Measurements from ENCODE around the gene FOXK2.
"Not testable (repeated sequence)": the region's sequence is repeated elsewhere in the genome, so short reads cannot be mapped to it uniquely, and the experiment has no call there.

The FOXK2 gene

DNA sequence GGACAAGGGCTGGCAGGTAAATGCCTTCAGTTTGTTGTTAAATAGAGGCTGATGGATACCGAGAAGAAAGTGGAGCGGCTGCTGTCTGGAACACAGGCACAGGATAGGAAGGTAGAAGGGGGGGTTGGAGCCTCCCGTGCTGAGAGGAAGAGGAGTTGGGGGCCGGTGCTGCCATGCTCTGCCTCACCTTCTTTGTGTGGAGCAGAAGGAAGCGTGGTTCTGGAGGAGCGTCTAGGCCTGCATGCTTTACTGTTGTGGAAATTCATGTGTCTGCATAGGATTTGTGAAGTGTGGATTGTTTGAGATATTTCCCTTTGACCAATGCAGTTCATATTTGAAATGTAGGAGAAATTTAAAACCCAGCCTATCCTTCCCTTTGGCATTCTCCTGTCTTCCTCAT lies 52.3 kb downstream of the FOXK2 start:
- Histone ChIP-seq H3K27me3 (replicated peaks; ENCODE audit: control insufficient read depth, insufficient read depth, low read length) (no peaks in the 10 kb centered on the region), H3K4me3 (replicated peaks; ENCODE audit: low read depth, low read length) (no peak overlapping the region), H3K36me3 (ENCODE audit: control insufficient read depth, insufficient read depth, low read length) (peaks cover 40% of the 10 kb centered on the region)
- DNase-seq (ENCODE audit: extremely low read depth, insufficient read length) = no peak
- TF ChIP-seq, protein P1, sequence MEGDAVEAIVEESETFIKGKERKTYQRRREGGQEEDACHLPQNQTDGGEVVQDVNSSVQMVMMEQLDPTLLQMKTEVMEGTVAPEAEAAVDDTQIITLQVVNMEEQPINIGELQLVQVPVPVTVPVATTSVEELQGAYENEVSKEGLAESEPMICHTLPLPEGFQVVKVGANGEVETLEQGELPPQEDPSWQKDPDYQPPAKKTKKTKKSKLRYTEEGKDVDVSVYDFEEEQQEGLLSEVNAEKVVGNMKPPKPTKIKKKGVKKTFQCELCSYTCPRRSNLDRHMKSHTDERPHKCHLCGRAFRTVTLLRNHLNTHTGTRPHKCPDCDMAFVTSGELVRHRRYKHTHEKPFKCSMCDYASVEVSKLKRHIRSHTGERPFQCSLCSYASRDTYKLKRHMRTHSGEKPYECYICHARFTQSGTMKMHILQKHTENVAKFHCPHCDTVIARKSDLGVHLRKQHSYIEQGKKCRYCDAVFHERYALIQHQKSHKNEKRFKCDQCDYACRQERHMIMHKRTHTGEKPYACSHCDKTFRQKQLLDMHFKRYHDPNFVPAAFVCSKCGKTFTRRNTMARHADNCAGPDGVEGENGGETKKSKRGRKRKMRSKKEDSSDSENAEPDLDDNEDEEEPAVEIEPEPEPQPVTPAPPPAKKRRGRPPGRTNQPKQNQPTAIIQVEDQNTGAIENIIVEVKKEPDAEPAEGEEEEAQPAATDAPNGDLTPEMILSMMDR (IDR thresholded peaks at IDR 0.05; ENCODE audit: insufficient read depth, low read length, poor library complexity, severe bottlenecking) = no peak

DNA sequence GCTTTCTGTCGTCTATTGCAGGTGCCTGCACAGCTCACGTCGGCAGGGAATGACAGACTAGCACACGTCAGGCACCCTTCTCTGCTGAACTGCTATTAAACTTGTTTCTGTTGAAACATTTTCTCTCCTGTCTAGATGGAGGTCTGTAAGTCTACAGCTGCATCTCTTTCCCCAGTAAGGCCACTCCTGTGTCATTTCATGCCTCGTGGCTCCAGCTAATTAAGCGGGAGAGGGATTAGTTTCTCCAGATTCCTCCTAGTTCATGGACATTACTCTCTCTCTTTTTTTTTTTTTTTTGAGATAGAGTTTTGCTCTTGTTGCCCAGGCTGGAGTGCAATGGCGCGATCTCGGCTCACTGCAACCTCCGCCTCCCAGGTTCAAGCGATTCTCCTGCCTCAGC lies 54.5 kb downstream of the FOXK2 start:
- TF ChIP-seq, protein P1 (IDR thresholded peaks at IDR 0.05; ENCODE audit: insufficient read depth, low read length, poor library complexity, severe bottlenecking) = no peak
- no peak for DNase-seq (ENCODE audit: extremely low read depth, insufficient read length)
- no peak overlapping the region for H3K4me3 ChIP-seq (replicated peaks; ENCODE audit: low read depth, low read length)
- no peaks in the 10 kb centered on the region for H3K27me3 ChIP-seq (replicated peaks; ENCODE audit: control insufficient read depth, insufficient read depth, low read length)
- peaks cover 34% of the 10 kb centered on the region for H3K36me3 ChIP-seq (ENCODE audit: control insufficient read depth, insufficient read depth, low read length)

DNA sequence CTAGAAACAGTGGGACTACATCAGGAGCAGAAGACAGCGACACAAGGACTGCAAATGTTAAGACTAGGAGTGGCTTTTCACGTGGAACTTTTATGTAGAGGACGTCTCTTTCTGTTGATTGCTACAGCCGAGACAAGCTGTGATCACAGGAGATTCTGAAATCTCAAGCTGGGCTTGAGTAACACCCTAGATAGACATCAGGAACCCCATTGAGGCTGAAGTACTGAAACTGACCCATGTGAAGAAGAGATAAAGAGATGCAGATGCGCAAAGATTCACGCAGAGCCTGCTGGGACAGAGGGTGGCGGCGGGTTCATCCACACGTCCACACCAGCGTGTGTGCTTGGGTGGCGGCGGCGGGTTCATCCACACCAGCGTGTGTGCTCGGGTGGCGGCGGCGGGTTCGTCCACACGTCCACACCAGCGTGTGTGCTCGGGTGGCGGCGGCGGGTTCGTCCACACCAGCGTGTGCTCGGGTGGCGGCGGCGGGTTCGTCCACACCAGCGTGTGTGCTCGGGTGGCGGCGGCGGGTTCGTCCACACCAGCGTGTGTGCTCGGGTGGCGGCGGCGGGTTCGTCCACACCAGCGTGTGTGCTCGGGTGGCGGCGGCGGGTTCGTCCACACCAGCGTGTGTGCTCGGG lies 56.2 kb downstream of the FOXK2 start:
- DNase-seq (ENCODE audit: extremely low read depth, insufficient read length); H3K4me3 ChIP-seq (replicated peaks; ENCODE audit: low read depth, low read length): not testable (repeated sequence)
- H3K36me3 ChIP-seq (ENCODE audit: control insufficient read depth, insufficient read depth, low read length) = peaks cover 29% of the 10 kb centered on the region

DNA sequence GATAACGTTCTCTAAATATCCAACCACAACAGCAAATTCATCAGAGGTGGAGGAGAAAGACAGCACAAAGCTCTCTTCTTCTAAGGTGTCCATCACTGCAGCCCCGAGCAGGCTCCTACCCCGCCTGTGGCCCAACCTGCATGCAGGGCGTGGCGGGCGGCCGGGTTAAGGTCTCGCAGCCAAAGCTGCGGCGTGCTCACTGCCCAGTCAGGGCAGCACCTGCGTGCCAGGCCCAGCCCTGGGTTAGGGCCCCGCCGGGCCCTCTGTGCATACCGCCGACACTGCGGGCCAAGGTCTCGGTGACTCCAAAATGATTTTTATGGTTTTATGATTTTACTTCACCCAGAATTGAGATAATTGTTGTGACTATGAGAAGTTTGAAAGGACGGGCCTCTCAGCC lies 57.8 kb downstream of the FOXK2 start:
- TF ChIP-seq, protein P1 (IDR thresholded peaks at IDR 0.05; ENCODE audit: insufficient read depth, low read length, poor library complexity, severe bottlenecking) = no peak
- peaks cover 25% of the 10 kb centered on the region for H3K36me3 ChIP-seq (ENCODE audit: control insufficient read depth, insufficient read depth, low read length)
- no peak for DNase-seq (ENCODE audit: extremely low read depth, insufficient read length)
- no peak overlapping the region for H3K4me3 ChIP-seq (replicated peaks; ENCODE audit: low read depth, low read length)
- H3K27me3 ChIP-seq (replicated peaks; ENCODE audit: control insufficient read depth, insufficient read depth, low read length) = no peaks in the 10 kb centered on the region

More for the DNA sequence above, 56.2 kb downstream of the FOXK2 start:
- not testable (repeated sequence) for H3K27me3 ChIP-seq (replicated peaks; ENCODE audit: control insufficient read depth, insufficient read depth, low read length)

DNA sequence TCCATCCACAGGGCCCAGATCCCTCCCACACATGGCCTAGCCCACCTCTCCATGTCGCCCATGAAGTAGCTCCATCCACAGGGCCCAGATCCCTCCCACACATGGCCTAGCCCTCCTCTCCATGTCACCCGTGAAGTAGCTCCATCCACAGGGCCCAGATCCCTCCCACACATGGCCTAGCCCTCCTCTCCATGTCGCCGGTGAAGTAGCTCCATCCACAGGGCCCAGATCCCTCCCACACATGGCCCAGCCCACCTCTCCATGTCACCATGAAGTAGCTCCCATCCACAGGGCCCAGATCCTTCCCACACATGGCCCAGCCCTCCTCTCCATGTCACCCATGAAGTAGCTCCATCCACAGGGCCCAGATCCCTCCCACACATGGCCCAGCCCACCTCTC lies 60.4 kb downstream of the FOXK2 start:
- not testable (repeated sequence) for H3K4me3 ChIP-seq (replicated peaks; ENCODE audit: low read depth, low read length)
- H3K36me3 ChIP-seq (ENCODE audit: control insufficient read depth, insufficient read depth, low read length) = peaks cover 22% of the 10 kb centered on the region

DNA sequence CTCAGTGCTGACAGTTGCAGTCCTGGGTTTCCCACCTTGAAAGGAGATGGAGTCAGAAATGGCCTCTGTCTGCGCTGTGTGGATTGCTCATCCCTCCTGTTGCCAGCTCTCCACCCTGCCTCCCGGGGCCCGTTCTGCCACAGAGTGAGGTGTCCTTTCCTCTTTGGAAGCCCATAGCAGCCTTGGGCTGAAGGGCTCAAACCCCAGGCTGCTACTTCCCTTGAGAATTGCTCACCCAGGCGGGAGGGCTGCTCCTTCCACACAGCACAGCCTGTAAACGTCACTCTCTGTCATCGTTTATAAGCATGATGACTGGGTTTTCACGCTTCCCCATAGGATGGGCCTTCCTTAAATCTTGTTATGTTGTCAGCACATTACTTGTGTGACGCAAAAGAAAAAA lies 62.7 kb downstream of the FOXK2 start:
- Histone ChIP-seq H3K4me3 (replicated peaks; ENCODE audit: low read depth, low read length) (no peak overlapping the region), H3K27me3 (replicated peaks; ENCODE audit: control insufficient read depth, insufficient read depth, low read length) (no peaks in the 10 kb centered on the region), H3K36me3 (ENCODE audit: control insufficient read depth, insufficient read depth, low read length) (peaks cover 24% of the 10 kb centered on the region)
- no peak for DNase-seq (ENCODE audit: extremely low read depth, insufficient read length)
- TF ChIP-seq, protein P1 (IDR thresholded peaks at IDR 0.05; ENCODE audit: insufficient read depth, low read length, poor library complexity, severe bottlenecking) = no peak

More for the DNA sequence above, 60.4 kb downstream of the FOXK2 start:
- DNase-seq (ENCODE audit: extremely low read depth, insufficient read length); H3K27me3 ChIP-seq (replicated peaks; ENCODE audit: control insufficient read depth, insufficient read depth, low read length): not testable (repeated sequence)

DNA sequence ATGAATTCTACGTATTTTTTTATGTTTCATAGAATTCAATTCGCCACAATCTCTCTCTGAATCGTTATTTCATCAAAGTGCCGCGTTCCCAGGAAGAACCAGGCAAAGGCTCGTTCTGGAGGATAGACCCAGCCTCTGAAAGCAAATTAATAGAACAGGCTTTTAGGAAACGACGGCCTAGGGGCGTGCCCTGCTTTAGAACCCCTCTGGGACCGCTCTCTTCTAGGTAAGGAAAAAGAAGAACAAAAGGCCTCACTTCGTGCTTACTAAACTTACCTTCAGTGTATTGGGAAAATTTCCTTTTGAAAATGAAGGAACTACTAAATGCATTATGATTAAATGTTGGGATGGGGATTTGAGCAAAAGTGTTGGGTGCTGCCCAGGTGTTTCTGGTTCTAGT lies 63.2 kb downstream of the FOXK2 start:
- H3K36me3 ChIP-seq (ENCODE audit: control insufficient read depth, insufficient read depth, low read length) = peaks cover 24% of the 10 kb centered on the region
- no peak overlapping the region for H3K4me3 ChIP-seq (replicated peaks; ENCODE audit: low read depth, low read length)
- DNase-seq (ENCODE audit: extremely low read depth, insufficient read length) = no peak
- TF ChIP-seq, protein P1 (IDR thresholded peaks at IDR 0.05; ENCODE audit: insufficient read depth, low read length, poor library complexity, severe bottlenecking) = no peak
- no peaks in the 10 kb centered on the region for H3K27me3 ChIP-seq (replicated peaks; ENCODE audit: control insufficient read depth, insufficient read depth, low read length)

Data from GM06990 (cell line).